LNCaP clone FGC (cell line): Measurements from ENCODE around the gene TENM3.

Experiments used
- DNase-seq: peaks from one replicate; pipeline ENCODE4 v3.0.0-alpha.2; 2011; ENCODE audit warnings: low read depth
- H3K4me3 ChIP-seq: 2 replicates; pipeline ENCODE4 v1.5.1; 2011; ENCODE audit warnings: mild to moderate bottlenecking, low read depth, low read length, control low read depth
- CTCF ChIP-seq: IDR thresholded peaks from 2 replicates; pipeline ENCODE4 v1.5.1; 2012; ENCODE audit warnings: mild to moderate bottlenecking; ENCODE audit not compliant: control insufficient read depth, insufficient read depth; ENCODE audit errors: extremely low read depth

TENM3 gene

GRCh38 chr4:182647646-182648300 is 404.6 kb downstream of the TENM3 start:
- no peak for TF ChIP-seq CTCF
- H3K4me3 ChIP-seq: no peak overlapping the region
- DNase-seq: no peak

DNA sequence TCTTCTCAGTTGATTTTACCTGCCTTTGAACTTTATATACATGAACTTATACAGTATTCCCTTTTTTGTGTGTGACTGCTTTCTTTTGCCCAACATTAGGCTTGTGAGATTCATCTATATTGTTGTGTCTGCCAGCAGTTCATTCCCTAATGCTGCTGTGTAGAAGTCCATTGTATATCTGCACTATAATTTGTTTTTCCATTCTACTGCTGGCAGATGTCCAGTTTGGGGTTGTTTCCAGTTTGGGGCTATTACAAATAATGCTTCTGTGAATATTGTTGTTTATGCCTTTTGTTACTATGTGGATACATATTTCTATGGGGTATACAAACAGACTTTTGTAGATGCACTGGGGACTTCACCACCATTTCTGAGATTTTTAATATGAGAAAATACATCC is 405.6 kb downstream of the TENM3 start:
- no peak for TF ChIP-seq CTCF
- DNase-seq: no peak

DNA sequence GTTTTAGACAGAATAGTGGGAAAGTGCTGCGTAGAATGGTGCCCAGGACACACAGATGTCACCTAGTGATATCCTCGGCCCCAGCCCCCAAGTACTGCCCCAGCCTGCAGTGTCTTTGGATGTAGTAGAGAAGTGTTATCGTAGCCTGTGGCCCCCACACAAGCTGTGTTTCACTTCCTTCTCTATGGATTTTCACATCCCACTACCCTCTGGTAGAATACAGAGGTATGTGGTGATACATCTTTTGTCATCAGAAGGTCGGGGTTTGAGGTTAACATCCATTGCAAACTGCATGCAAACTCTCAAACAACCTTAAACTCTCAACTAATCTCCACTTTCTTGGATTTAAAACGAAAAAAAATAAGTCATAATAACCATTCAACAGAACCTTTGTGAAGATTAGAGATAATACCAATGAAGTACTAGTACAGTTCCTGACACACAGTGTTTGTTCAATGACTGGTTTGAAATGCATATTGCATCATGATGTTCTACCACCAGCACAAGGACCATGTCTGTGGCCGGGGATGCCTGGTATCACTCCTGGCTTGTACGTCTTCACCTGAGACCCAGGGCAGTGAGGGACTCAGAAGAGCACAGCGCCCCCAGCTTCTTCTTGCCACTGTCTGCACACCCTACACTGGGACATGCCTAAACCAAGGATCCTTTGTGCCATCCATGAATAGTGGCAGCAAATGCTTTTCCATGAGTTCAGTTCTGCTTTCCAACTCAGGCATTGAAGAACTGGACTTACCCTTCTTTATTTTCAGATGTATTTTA is 406.7 kb downstream of the TENM3 start:
- H3K4me3 ChIP-seq: no peak overlapping the region
- no peak for TF ChIP-seq CTCF
- DNase-seq: no peak

More for the DNA sequence above, 405.6 kb downstream of the TENM3 start:
- H3K4me3 ChIP-seq: no peak overlapping the region

DNA sequence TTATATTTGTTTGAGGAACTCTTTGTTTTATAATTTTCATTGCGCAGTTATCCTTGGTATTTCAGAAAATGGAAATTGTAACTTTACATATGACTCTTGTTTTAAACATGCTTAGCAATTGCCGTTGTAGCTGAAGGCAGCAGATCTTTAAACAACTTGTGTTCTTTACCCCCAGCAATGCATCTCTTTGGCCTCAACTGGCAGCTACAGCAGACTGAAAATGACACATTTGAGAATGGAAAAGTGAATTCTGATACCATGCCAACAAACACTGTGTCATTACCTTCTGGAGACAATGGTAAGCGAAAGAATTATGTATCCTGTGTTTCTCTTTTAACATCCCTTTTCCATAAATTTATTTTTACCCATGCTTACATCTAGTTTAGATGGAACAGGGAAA is 410.4 kb downstream of the TENM3 start:
- no peak for TF ChIP-seq CTCF

GRCh38 chr4:182655340-182655739 is 412.1 kb downstream of the TENM3 start:
- no peak for DNase-seq
- H3K4me3 ChIP-seq: no peak overlapping the region
- TF ChIP-seq CTCF: no peak

More for the DNA sequence above, 410.4 kb downstream of the TENM3 start:
- no peak overlapping the region for H3K4me3 ChIP-seq
- no peak for DNase-seq

GRCh38 chr4:182662551-182662950 is 419.3 kb downstream of the TENM3 start:
- no peak for DNase-seq
- no peak for TF ChIP-seq CTCF
- H3K4me3 ChIP-seq: no peak overlapping the region
